Naive thymus-derived CD4-positive, alpha-beta T cell (primary cell): ENCODE results near the gene CAMK2A. TPM values are rescaled to one million over a fixed set of nuclear protein-coding genes. Genes with fewer than 3 reads are reported as not detected.
A peak's percentile ranks its signal among the peaks of the same experiment; 100 is the strongest.

Experiments
- ATAC-seq: fragments of 150-1000 bp; cut with Tn5 transposase; 2 replicates; pipeline ENCODE4 v1.10.0; 2021; ENCODE audit warnings: mild to moderate bottlenecking, moderate library complexity
- CTCF ChIA-PET: fragments of 350-600 bp; sonication (Branson Sonifier 250); formaldehyde crosslinking; loops from one replicate; lab custom pipeline; 2021; ENCODE audit warnings: antibody characterized with exemption; lab: Charles Lee
- POLR2A ChIA-PET: fragments of 350-600 bp; sonication (Branson Sonifier 250); formaldehyde crosslinking; loops from one replicate; lab custom pipeline; 2021; ENCODE audit warnings: antibody characterized with exemption, inconsistent platforms; lab: Charles Lee
- DNase-seq, 9 donors: peaks; one replicate each; pipeline versions ENCODE4 v3.0.0 to v3.0.0-alpha.2; 2020 to 2022; ENCODE audit warnings: mixed read lengths in 1 of 9
- H3K27ac ChIP-seq: one replicate; pipeline ENCODE4 v1.7.0; 2013; ENCODE audit warnings: mild to moderate bottlenecking, low read depth, low read length, moderate library complexity
- H3K27me3 ChIP-seq, 2 donors: one replicate each; pipeline ENCODE4 v1.7.0; 2013; ENCODE audit warnings: low read length in 2 of 2, mild to moderate bottlenecking in 2 of 2, moderate library complexity in 2 of 2; ENCODE audit not compliant: control insufficient read depth in 2 of 2, insufficient read depth in 2 of 2
- H3K36me3 ChIP-seq, 3 experiments: 1 replicate in 2 of 3; 2 replicates in 1 of 3; pipeline ENCODE4 v1.7.0; 2013; ENCODE audit warnings: low read length in 3 of 3, mild to moderate bottlenecking in 3 of 3, moderate library complexity in 1 of 3; ENCODE audit not compliant: insufficient read depth in 3 of 3, control insufficient read depth in 2 of 3
- H3K4me1 ChIP-seq, 2 donors: one replicate each; pipeline ENCODE4 v1.7.0; 2013; ENCODE audit warnings: low read length in 2 of 2, mild to moderate bottlenecking in 2 of 2, moderate library complexity in 1 of 2; ENCODE audit not compliant: control insufficient read depth in 2 of 2, insufficient read depth in 2 of 2
- H3K4me3 ChIP-seq: 2 replicates; pipeline ENCODE4 v1.7.0; 2013; ENCODE audit warnings: mild to moderate bottlenecking, low read length
- H3K9me3 ChIP-seq, 3 experiments: 1 replicate in 2 of 3; 2 replicates in 1 of 3; pipeline ENCODE4 v1.7.0; 2013; ENCODE audit warnings: low read length in 3 of 3; ENCODE audit not compliant: control insufficient read depth in 2 of 3
- H3K27ac Mint-ChIP-seq, 9 donors: one replicate each; pipeline ENCODE4 v1.8.0; 2020 to 2022; ENCODE audit warnings: mixed read lengths in 9 of 9, mild to moderate bottlenecking in 8 of 9, moderate library complexity in 5 of 9, inconsistent platforms in 2 of 9
- H3K27me3 Mint-ChIP-seq, 5 donors: one replicate each; pipeline ENCODE4 v1.8.0; 2021 to 2022; ENCODE audit warnings: mixed read lengths in 5 of 5, mild to moderate bottlenecking in 1 of 5
- H3K36me3 Mint-ChIP-seq, 5 donors: one replicate each; pipeline ENCODE4 v1.8.0; 2020 to 2022; ENCODE audit warnings: mixed read lengths in 5 of 5, mild to moderate bottlenecking in 3 of 5, inconsistent platforms in 1 of 5
- H3K4me1 Mint-ChIP-seq, 7 donors: one replicate each; pipeline ENCODE4 v1.8.0; 2020 to 2022; ENCODE audit warnings: mixed read lengths in 7 of 7, mild to moderate bottlenecking in 3 of 7, inconsistent platforms in 1 of 7
- H3K4me3 Mint-ChIP-seq, 10 donors: one replicate each; pipeline ENCODE4 v1.8.0; 2020 to 2022; ENCODE audit warnings: mild to moderate bottlenecking in 10 of 10, mixed read lengths in 10 of 10, moderate library complexity in 6 of 10, inconsistent platforms in 2 of 10
- H3K9me3 Mint-ChIP-seq, 11 donors: one replicate each; pipeline ENCODE4 v1.8.0; 2020 to 2022; ENCODE audit warnings: mixed read lengths in 11 of 11, mild to moderate bottlenecking in 4 of 11, inconsistent platforms in 1 of 11, moderate library complexity in 1 of 11
- intact Hi-C, 2 donors: fragments of 100-400 bp; cut with micrococcal nuclease; formaldehyde crosslinking; loops; one replicate each; pipeline ENCODE4 v1.15.1; 2023
- polyA plus RNA-seq, 2 donors: library from polyadenylated mRNA; unstranded; fragments of 300-500 nt; fragmentation: Illumina TruSeq; gene quantifications; one replicate each; pipeline ENCODE4 v1.2.3, GENCODE V29; 2021
- total RNA-seq, 6 experiments: library from RNA in 5 of 6; stranded (reverse) in 5 of 6; gene quantifications; 1 replicate in 5 of 6; 2 replicates in 1 of 6; pipeline ENCODE4 v1.2.3 and lab custom pipeline; 2021 to 2026

The CAMK2A gene
- total and polyA plus RNA-seq, 7 experiments from 2014 or later = not detected

GRCh38 chr5:150197476-150197875 is 92.1 kb downstream of the CAMK2A start:
- Mint-ChIP-seq H3K27me3 (peaks cover 4 to 28% (median 12%) of the 10 kb centered on the region in 5 donors), H3K9me3 (no peaks in the 10 kb centered on the region), H3K27ac (no peak overlapping the region), H3K4me3 (no peak overlapping the region), H3K4me1 (peaks cover 0 to 1% (median 0%) of the 10 kb centered on the region in 7 donors), H3K36me3 (no peaks in the 10 kb centered on the region)
- intact Hi-C loops = no loop called here
- Histone ChIP-seq H3K27ac (no peak overlapping the region), H3K27me3 (no peaks in the 10 kb centered on the region), H3K36me3 (no peaks in the 10 kb centered on the region), H3K4me1 (no peaks in the 10 kb centered on the region), H3K9me3 (no peaks in the 10 kb centered on the region), H3K4me3 (no peak overlapping the region)
- CTCF ChIA-PET = no interaction called here
- POLR2A ChIA-PET = no interaction called here
- ATAC-seq (no peak), DNase-seq (no peak)

GRCh38 chr5:150196986-150197385 is 92.6 kb downstream of the CAMK2A start:
- H3K27me3 ChIP-seq = no peaks in the 10 kb centered on the region
- Mint-ChIP-seq H3K4me1 (peaks cover 0 to 1% (median 0%) of the 10 kb centered on the region in 7 donors), H3K27ac (peak overlapping the region in 1 of 9 donors; percentile 43), H3K36me3 (no peaks in the 10 kb centered on the region), H3K9me3 (no peaks in the 10 kb centered on the region), H3K27me3 (peaks cover 4 to 28% (median 16%) of the 10 kb centered on the region in 5 donors), H3K4me3 (no peak overlapping the region)
- H3K9me3 ChIP-seq = no peaks in the 10 kb centered on the region
- ChIA-PET POLR2A (no interaction called here), CTCF (no interaction called here)
- H3K36me3 ChIP-seq = no peaks in the 10 kb centered on the region
- H3K4me3 ChIP-seq = no peak overlapping the region
- no peak for ATAC-seq
- no peak for DNase-seq
- H3K4me1 ChIP-seq = no peaks in the 10 kb centered on the region
- intact Hi-C loops = no loop called here
- no peak overlapping the region for H3K27ac ChIP-seq

GRCh38 chr5:150196514-150196913 is 93.1 kb downstream of the CAMK2A start:
- no peaks in the 10 kb centered on the region for H3K27me3 ChIP-seq
- no peaks in the 10 kb centered on the region for H3K36me3 ChIP-seq
- intact Hi-C loops = no loop called here
- Mint-ChIP-seq H3K9me3 (no peaks in the 10 kb centered on the region), H3K4me1 (peaks cover 0 to 1% (median 0%) of the 10 kb centered on the region in 7 donors), H3K27ac (no peak overlapping the region), H3K36me3 (no peaks in the 10 kb centered on the region), H3K27me3 (peaks cover 8 to 31% (median 20%) of the 10 kb centered on the region in 5 donors), H3K4me3 (no peak overlapping the region)
- H3K9me3 ChIP-seq = no peaks in the 10 kb centered on the region
- no peak overlapping the region for H3K4me3 ChIP-seq
- ChIA-PET CTCF (no interaction called here), POLR2A (no interaction called here)
- no peaks in the 10 kb centered on the region for H3K4me1 ChIP-seq
- no peak for DNase-seq
- no peak overlapping the region for H3K27ac ChIP-seq
- no peak for ATAC-seq

- no peak overlapping the region for H3K4me3 ChIP-seq
- peaks cover 0 to 1% (median 0%) of the 10 kb centered on the region in 7 donors for H3K4me1 Mint-ChIP-seq
- H3K27ac Mint-ChIP-seq = no peak overlapping the region
- no peaks in the 10 kb centered on the region for H3K9me3 ChIP-seq
- H3K27me3 Mint-ChIP-seq = peaks cover 13 to 35% (median 20%) of the 10 kb centered on the region in 5 donors
- H3K36me3 ChIP-seq = no peaks in the 10 kb centered on the region
- intact Hi-C loops = no loop called here
- POLR2A ChIA-PET = no interaction called here
- H3K4me1 ChIP-seq = no peaks in the 10 kb centered on the region
- H3K27ac ChIP-seq = no peak overlapping the region
- H3K4me3 Mint-ChIP-seq = no peak overlapping the region
- no peaks in the 10 kb centered on the region for H3K9me3 Mint-ChIP-seq
- no peak for DNase-seq
- no peaks in the 10 kb centered on the region for H3K36me3 Mint-ChIP-seq
- ATAC-seq = no peak
- no peaks in the 10 kb centered on the region for H3K27me3 ChIP-seq
- CTCF ChIA-PET = no interaction called here
These were observed 93.7 kb downstream of the CAMK2A start for GRCh38 chr5:150195736-150196485.

GRCh38 chr5:150192462-150192861 is 97.1 kb downstream of the CAMK2A start:
- Mint-ChIP-seq H3K36me3 (no peaks in the 10 kb centered on the region), H3K9me3 (no peaks in the 10 kb centered on the region), H3K27ac (no peak overlapping the region), H3K4me3 (no peak overlapping the region), H3K27me3 (peaks cover 24 to 43% (median 35%) of the 10 kb centered on the region in 5 donors), H3K4me1 (peaks cover 0 to 1% (median 0%) of the 10 kb centered on the region in 7 donors)
- no peaks in the 10 kb centered on the region for H3K4me1 ChIP-seq
- no peak for ATAC-seq
- POLR2A ChIA-PET = no interaction called here
- CTCF ChIA-PET = no interaction called here
- H3K4me3 ChIP-seq = no peak overlapping the region
- no peak overlapping the region for H3K27ac ChIP-seq
- no peaks in the 10 kb centered on the region for H3K9me3 ChIP-seq
- no peaks in the 10 kb centered on the region for H3K36me3 ChIP-seq
- intact Hi-C loops = no loop called here
- no peak for DNase-seq
- H3K27me3 ChIP-seq = no peaks in the 10 kb centered on the region

- ChIA-PET CTCF (no interaction called here), POLR2A (no interaction called here)
- H3K27me3 ChIP-seq = no peaks in the 10 kb centered on the region
- Mint-ChIP-seq H3K27ac (no peak overlapping the region), H3K4me3 (no peak overlapping the region), H3K27me3 (peaks cover 24 to 48% (median 37%) of the 10 kb centered on the region in 5 donors), H3K9me3 (no peaks in the 10 kb centered on the region), H3K4me1 (no peaks in the 10 kb centered on the region), H3K36me3 (no peaks in the 10 kb centered on the region)
- DNase-seq (no peak), ATAC-seq (no peak)
- no peak overlapping the region for H3K27ac ChIP-seq
- H3K9me3 ChIP-seq = no peaks in the 10 kb centered on the region
- no peaks in the 10 kb centered on the region for H3K36me3 ChIP-seq
- no peaks in the 10 kb centered on the region for H3K4me1 ChIP-seq
- H3K4me3 ChIP-seq = no peak overlapping the region
- intact Hi-C loops = no loop called here
These were observed 98.6 kb downstream of the CAMK2A start for GRCh38 chr5:150190987-150191386.

- Histone ChIP-seq H3K27me3 (no peaks in the 10 kb centered on the region), H3K4me3 (no peak overlapping the region), H3K9me3 (no peaks in the 10 kb centered on the region), H3K27ac (no peak overlapping the region), H3K36me3 (no peaks in the 10 kb centered on the region), H3K4me1 (no peaks in the 10 kb centered on the region)
- intact Hi-C loops = no loop called here
- Mint-ChIP-seq H3K9me3 (no peaks in the 10 kb centered on the region), H3K4me3 (no peak overlapping the region), H3K27ac (no peak overlapping the region), H3K36me3 (no peaks in the 10 kb centered on the region), H3K27me3 (peaks cover 24 to 48% (median 37%) of the 10 kb centered on the region in 5 donors), H3K4me1 (no peaks in the 10 kb centered on the region)
- no peak for ATAC-seq
- DNase-seq = no peak
- ChIA-PET POLR2A (no interaction called here), CTCF (no interaction called here)
These were observed 99.0 kb downstream of the CAMK2A start for GRCh38 chr5:150190503-150190979.
